Measurements from ENCODE around the gene OR10AG1. TPM values are rescaled to one million over a fixed set of nuclear protein-coding genes. Genes with fewer than 3 reads are reported as not detected.

Gene OR10AG1
- total and polyA plus RNA-seq, 2 experiments from 2014 or later: 0.06 to 0.10 TPM

DNA sequence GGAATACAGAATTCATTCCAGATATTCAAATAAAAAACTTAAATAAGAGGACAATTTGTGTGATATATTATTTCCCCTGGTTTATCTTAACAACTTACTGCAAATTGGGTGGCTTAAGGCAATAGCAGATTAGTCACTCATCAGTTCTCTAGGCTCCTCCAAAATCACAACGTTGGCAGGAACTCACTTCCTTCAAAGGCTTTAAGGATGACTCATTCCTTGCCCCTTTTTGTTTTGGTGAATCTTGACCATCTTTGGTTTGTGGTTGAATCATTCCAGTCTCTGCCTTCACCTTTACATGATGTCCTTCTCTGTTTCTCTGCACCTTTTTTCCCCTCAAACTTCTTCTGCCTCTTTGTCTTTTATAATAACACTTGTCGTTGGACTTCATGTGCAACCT, 3.4 kb downstream of the OR10AG1 start:
- Histone ChIP-seq H3K4me1 (ENCODE audit: insufficient read depth) (no peaks in the 10 kb centered on the region), H3F3A (replicated peaks; ENCODE audit: low read depth) (no peaks in the 10 kb centered on the region), H3K4me3 (no peak overlapping the region), H3K27me3 (ENCODE audit: insufficient read depth) (no peaks in the 10 kb centered on the region), H4K20me1 (replicated peaks; ENCODE audit: insufficient read depth) (no peaks in the 10 kb centered on the region), H3K79me2 (replicated peaks; ENCODE audit: insufficient read depth) (no peaks in the 10 kb centered on the region), H3K4me2 (no peak overlapping the region), H3K36me3 (ENCODE audit: insufficient read depth) (no peaks in the 10 kb centered on the region), H2AFZ (peak overlapping the region; percentile 23; the same call in 1 of the 2 replicates), H3K9me2 (ENCODE audit: insufficient read depth) (no peaks in the 10 kb centered on the region), H3K27ac (ENCODE audit: low read depth) (no peak overlapping the region)
- H3K27me3 Mint-ChIP-seq (ENCODE audit: insufficient read depth, low read depth, poor library complexity): peaks cover 4% of the 10 kb centered on the region
- no peak for TF ChIP-seq ZNF114 (CRISPR knock-in tag; IDR thresholded peaks at IDR 0.05)
- no peak for TF ChIP-seq ZNF331 (CRISPR knock-in tag; IDR thresholded peaks at IDR 0.05; ENCODE audit: low read depth)
- TF ChIP-seq, protein P1, sequence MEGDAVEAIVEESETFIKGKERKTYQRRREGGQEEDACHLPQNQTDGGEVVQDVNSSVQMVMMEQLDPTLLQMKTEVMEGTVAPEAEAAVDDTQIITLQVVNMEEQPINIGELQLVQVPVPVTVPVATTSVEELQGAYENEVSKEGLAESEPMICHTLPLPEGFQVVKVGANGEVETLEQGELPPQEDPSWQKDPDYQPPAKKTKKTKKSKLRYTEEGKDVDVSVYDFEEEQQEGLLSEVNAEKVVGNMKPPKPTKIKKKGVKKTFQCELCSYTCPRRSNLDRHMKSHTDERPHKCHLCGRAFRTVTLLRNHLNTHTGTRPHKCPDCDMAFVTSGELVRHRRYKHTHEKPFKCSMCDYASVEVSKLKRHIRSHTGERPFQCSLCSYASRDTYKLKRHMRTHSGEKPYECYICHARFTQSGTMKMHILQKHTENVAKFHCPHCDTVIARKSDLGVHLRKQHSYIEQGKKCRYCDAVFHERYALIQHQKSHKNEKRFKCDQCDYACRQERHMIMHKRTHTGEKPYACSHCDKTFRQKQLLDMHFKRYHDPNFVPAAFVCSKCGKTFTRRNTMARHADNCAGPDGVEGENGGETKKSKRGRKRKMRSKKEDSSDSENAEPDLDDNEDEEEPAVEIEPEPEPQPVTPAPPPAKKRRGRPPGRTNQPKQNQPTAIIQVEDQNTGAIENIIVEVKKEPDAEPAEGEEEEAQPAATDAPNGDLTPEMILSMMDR (conservative IDR thresholded peaks at IDR 0.05; ENCODE audit: low read depth in 2 of 2): no peak
- TF ChIP-seq, protein P2, sequence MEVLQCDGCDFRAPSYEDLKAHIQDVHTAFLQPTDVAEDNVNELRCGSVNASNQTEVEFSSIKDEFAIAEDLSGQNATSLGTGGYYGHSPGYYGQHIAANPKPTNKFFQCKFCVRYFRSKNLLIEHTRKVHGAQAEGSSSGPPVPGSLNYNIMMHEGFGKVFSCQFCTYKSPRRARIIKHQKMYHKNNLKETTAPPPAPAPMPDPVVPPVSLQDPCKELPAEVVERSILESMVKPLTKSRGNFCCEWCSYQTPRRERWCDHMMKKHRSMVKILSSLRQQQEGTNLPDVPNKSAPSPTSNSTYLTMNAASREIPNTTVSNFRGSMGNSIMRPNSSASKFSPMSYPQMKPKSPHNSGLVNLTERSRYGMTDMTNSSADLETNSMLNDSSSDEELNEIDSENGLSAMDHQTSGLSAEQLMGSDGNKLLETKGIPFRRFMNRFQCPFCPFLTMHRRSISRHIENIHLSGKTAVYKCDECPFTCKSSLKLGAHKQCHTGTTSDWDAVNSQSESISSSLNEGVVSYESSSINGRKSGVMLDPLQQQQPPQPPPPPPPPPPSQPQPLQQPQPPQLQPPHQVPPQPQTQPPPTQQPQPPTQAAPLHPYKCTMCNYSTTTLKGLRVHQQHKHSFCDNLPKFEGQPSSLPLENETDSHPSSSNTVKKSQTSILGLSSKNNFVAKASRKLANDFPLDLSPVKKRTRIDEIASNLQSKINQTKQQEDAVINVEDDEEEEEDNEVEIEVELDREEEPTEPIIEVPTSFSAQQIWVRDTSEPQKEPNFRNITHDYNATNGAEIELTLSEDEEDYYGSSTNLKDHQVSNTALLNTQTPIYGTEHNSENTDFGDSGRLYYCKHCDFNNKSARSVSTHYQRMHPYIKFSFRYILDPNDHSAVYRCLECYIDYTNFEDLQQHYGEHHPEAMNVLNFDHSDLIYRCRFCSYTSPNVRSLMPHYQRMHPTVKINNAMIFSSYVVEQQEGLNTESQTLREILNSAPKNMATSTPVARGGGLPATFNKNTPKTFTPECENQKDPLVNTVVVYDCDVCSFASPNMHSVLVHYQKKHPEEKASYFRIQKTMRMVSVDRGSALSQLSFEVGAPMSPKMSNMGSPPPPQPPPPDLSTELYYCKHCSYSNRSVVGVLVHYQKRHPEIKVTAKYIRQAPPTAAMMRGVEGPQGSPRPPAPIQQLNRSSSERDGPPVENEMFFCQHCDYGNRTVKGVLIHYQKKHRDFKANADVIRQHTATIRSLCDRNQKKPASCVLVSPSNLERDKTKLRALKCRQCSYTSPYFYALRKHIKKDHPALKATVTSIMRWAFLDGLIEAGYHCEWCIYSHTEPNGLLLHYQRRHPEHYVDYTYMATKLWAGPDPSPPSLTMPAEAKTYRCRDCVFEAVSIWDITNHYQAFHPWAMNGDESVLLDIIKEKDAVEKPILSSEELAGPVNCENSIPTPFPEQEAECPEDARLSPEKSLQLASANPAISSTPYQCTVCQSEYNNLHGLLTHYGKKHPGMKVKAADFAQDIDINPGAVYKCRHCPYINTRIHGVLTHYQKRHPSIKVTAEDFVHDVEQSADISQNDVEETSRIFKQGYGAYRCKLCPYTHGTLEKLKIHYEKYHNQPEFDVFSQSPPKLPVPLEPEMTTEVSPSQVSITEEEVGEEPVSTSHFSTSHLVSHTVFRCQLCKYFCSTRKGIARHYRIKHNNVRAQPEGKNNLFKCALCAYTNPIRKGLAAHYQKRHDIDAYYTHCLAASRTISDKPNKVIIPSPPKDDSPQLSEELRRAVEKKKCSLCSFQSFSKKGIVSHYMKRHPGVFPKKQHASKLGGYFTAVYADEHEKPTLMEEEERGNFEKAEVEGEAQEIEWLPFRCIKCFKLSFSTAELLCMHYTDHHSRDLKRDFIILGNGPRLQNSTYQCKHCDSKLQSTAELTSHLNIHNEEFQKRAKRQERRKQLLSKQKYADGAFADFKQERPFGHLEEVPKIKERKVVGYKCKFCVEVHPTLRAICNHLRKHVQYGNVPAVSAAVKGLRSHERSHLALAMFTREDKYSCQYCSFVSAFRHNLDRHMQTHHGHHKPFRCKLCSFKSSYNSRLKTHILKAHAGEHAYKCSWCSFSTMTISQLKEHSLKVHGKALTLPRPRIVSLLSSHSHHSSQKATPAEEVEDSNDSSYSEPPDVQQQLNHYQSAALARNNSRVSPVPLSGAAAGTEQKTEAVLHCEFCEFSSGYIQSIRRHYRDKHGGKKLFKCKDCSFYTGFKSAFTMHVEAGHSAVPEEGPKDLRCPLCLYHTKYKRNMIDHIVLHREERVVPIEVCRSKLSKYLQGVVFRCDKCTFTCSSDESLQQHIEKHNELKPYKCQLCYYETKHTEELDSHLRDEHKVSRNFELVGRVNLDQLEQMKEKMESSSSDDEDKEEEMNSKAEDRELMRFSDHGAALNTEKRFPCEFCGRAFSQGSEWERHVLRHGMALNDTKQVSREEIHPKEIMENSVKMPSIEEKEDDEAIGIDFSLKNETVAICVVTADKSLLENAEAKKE (CRISPR knock-in tag; IDR thresholded peaks at IDR 0.05): no peak
- TF ChIP-seq CREB1 (CRISPR knock-in tag; IDR thresholded peaks at IDR 0.05; ENCODE audit: low read depth): no peak
- TF ChIP-seq EZH2phosphoT487 (IDR thresholded peaks at IDR 0.05; ENCODE audit: unreplicated experiment): no peak
- TF ChIP-seq, protein P3, sequence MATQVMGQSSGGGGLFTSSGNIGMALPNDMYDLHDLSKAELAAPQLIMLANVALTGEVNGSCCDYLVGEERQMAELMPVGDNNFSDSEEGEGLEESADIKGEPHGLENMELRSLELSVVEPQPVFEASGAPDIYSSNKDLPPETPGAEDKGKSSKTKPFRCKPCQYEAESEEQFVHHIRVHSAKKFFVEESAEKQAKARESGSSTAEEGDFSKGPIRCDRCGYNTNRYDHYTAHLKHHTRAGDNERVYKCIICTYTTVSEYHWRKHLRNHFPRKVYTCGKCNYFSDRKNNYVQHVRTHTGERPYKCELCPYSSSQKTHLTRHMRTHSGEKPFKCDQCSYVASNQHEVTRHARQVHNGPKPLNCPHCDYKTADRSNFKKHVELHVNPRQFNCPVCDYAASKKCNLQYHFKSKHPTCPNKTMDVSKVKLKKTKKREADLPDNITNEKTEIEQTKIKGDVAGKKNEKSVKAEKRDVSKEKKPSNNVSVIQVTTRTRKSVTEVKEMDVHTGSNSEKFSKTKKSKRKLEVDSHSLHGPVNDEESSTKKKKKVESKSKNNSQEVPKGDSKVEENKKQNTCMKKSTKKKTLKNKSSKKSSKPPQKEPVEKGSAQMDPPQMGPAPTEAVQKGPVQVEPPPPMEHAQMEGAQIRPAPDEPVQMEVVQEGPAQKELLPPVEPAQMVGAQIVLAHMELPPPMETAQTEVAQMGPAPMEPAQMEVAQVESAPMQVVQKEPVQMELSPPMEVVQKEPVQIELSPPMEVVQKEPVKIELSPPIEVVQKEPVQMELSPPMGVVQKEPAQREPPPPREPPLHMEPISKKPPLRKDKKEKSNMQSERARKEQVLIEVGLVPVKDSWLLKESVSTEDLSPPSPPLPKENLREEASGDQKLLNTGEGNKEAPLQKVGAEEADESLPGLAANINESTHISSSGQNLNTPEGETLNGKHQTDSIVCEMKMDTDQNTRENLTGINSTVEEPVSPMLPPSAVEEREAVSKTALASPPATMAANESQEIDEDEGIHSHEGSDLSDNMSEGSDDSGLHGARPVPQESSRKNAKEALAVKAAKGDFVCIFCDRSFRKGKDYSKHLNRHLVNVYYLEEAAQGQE (IDR thresholded peaks at IDR 0.05; ENCODE audit: unreplicated experiment): no peak
- TF ChIP-seq, protein P4, sequence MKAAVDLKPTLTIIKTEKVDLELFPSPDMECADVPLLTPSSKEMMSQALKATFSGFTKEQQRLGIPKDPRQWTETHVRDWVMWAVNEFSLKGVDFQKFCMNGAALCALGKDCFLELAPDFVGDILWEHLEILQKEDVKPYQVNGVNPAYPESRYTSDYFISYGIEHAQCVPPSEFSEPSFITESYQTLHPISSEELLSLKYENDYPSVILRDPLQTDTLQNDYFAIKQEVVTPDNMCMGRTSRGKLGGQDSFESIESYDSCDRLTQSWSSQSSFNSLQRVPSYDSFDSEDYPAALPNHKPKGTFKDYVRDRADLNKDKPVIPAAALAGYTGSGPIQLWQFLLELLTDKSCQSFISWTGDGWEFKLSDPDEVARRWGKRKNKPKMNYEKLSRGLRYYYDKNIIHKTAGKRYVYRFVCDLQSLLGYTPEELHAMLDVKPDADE (IDR thresholded peaks at IDR 0.05): no peak
- no peak for TF ChIP-seq NANOG (IDR thresholded peaks at IDR 0.05; ENCODE audit: borderline replicate concordance)
- no peak for TF ChIP-seq STAT1 (IDR thresholded peaks at IDR 0.05; ENCODE audit: unreplicated experiment)
- no peak for TF ChIP-seq POLR2AphosphoS5 (IDR thresholded peaks at IDR 0.05; ENCODE audit: low read depth)
- no peaks in the 10 kb centered on the region for H3K4me1 Mint-ChIP-seq
- no peak overlapping the region for H3K4me3 Mint-ChIP-seq
- ATAC-seq (no peak), DNase-seq (ENCODE audit: low spot score) (no peak)
- no peaks in the 10 kb centered on the region for H3K9me3 Mint-ChIP-seq
- H3K36me3 Mint-ChIP-seq (ENCODE audit: low read depth): no peaks in the 10 kb centered on the region; the same call in 2 of the 3 replicates
- H3K27ac Mint-ChIP-seq: no peak overlapping the region

All from GM23338 (cell line).